IPS-18c (cell line): ENCODE data around the gene SCO1.
"Not testable (repeated sequence)": the region's sequence is repeated elsewhere in the genome, so short reads cannot be mapped to it uniquely, and the experiment has no call there.

ENCODE experiments used
- H3K4me3 ChIP-seq: 2 replicates; pipeline ENCODE4 v1.7.0; 2013; ENCODE audit warnings: low read depth, mild to moderate bottlenecking, low read length, moderate library complexity; ENCODE audit not compliant: insufficient read depth
- H3K9me3 ChIP-seq: one replicate; pipeline ENCODE4 v1.6.1; 2013; ENCODE audit warnings: mild to moderate bottlenecking, low read length, moderate library complexity; ENCODE audit not compliant: control insufficient read depth, insufficient read depth

Gene SCO1

GRCh38 chr17:10729334-10730193 is 32.2 kb upstream of the SCO1 start, which contains the start of gene TMEM220:
Gene TMEM220, minus strand, starts transcription at chr17:10730023. Its CDS starts 172 bp downstream, at chr17:10729851.
- Histone ChIP-seq H3K4me3 (peak within 1 kb of the TSS; percentile 74), H3K9me3 (no peaks in the 10 kb centered on the region)

DNA sequence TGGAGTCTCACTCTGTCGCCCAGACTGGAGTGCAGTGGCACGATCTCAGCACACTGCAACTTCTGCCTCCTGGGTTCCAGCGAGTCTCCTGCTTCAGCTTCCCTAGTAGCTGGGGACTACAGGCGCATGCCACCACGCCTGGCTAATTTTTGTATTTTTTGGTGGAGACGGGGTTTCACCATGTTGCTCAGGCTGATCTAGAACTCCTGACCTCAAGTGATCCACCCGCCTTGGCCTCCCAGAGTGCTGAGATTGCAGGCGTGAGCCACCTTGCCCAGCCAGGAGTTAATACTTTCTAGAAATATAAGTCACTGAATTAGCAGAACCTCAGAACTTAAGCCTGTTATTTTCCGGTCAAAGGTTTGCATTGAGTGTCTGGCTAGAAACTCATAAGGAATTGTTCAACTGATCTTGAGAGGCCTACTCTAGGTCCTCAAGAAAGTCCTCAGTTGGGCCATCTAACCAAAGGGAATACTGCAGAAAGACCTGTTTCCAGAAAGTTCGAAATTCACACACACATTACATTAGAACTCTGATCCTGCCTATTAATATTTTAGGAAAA is 31.1 kb upstream of the SCO1 start:
- no peaks in the 10 kb centered on the region for H3K9me3 ChIP-seq

DNA sequence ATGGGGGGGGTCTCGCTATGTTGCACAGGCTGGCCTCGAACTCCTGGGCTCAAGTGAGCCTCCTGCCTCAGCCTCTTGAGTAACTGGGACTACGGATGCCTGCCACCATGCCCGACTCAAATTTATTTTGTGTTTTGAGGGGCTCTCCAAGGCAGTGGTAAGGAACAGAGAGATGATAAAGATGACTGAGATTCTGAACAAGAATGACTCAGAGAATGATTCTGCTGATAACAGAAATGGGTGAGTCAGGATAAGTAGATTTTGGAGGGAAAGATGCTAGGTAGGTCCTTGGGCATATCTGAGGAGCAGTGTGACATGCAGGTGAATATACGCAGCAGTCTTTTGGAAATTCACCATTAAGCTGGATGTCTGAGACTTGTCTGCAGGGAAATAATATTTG is 29.9 kb upstream of the SCO1 start:
- no peaks in the 10 kb centered on the region for H3K9me3 ChIP-seq
- no peak overlapping the region for H3K4me3 ChIP-seq

More for the DNA sequence above, 31.1 kb upstream of the SCO1 start:
- no peak overlapping the region for H3K4me3 ChIP-seq

DNA sequence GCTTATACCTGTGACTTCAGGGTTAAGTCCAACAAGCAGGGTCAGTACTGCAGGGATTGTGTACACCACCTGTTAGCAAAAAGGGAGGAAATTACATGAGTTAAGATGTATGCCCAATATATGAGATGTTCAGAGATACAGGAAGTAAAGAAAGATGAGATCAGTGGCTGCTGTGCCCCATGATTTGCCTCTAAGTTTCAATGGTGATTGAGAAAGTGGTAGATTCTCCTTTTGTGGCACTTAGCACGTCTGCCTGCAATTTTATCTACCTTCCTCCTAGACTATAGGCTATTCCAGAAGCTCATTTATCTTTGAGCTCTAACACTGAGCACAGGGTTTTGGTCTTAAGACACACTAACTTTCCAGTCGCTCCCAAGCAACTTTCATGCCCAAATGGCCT is 28.9 kb upstream of the SCO1 start:
- H3K9me3 ChIP-seq: no peaks in the 10 kb centered on the region
- no peak overlapping the region for H3K4me3 ChIP-seq

- H3K9me3 ChIP-seq: no peaks in the 10 kb centered on the region
These were observed 27.9 kb upstream of the SCO1 start for GRCh38 chr17:10725262-10725661.

GRCh38 chr17:10724546-10725195 is 27.3 kb upstream of the SCO1 start:
- Histone ChIP-seq H3K9me3 (no peaks in the 10 kb centered on the region), H3K4me3 (no peak overlapping the region)

More at GRCh38 chr17:10725262-10725661, 27.9 kb upstream of the SCO1 start:
- H3K4me3 ChIP-seq: no peak overlapping the region

- Histone ChIP-seq H3K9me3 (no peaks in the 10 kb centered on the region), H3K4me3 (no peak overlapping the region)
These were observed 21.2 kb upstream of the SCO1 start for GRCh38 chr17:10718547-10718946.

GRCh38 chr17:10716218-10716617 is 18.9 kb upstream of the SCO1 start:
- no peak overlapping the region for H3K4me3 ChIP-seq
- no peaks in the 10 kb centered on the region for H3K9me3 ChIP-seq

GRCh38 chr17:10713318-10713717 is 16.0 kb upstream of the SCO1 start:
- no peak overlapping the region for H3K4me3 ChIP-seq
- H3K9me3 ChIP-seq: no peaks in the 10 kb centered on the region

DNA sequence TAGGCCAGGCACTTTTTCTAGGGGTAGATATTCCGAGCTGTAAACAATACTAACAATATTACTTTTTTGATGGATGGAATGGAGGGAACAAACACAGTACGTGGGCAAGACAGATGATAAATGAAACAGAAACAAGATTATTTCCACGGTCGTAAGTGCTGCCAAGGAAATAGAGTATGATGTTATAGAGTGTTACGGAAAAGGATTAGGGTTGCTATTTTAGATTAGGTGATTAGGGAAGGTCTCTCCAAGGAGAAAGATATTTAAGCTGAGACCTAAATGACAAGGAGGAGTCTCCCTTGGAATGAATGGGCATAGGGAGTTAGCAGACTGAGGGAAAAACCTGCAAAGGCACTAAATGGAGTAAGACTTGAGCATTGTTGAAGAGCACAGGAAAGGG is 8.4 kb upstream of the SCO1 start:
- no peaks in the 10 kb centered on the region for H3K9me3 ChIP-seq
- no peak overlapping the region for H3K4me3 ChIP-seq

- Histone ChIP-seq H3K4me3 (no peak overlapping the region), H3K9me3 (no peaks in the 10 kb centered on the region)
These were observed 5.2 kb upstream of the SCO1 start for GRCh38 chr17:10702574-10702973.

- H3K9me3 ChIP-seq: no peaks in the 10 kb centered on the region
- no peak overlapping the region for H3K4me3 ChIP-seq
These were observed 2.5 kb upstream of the SCO1 start for GRCh38 chr17:10699856-10700255.

DNA sequence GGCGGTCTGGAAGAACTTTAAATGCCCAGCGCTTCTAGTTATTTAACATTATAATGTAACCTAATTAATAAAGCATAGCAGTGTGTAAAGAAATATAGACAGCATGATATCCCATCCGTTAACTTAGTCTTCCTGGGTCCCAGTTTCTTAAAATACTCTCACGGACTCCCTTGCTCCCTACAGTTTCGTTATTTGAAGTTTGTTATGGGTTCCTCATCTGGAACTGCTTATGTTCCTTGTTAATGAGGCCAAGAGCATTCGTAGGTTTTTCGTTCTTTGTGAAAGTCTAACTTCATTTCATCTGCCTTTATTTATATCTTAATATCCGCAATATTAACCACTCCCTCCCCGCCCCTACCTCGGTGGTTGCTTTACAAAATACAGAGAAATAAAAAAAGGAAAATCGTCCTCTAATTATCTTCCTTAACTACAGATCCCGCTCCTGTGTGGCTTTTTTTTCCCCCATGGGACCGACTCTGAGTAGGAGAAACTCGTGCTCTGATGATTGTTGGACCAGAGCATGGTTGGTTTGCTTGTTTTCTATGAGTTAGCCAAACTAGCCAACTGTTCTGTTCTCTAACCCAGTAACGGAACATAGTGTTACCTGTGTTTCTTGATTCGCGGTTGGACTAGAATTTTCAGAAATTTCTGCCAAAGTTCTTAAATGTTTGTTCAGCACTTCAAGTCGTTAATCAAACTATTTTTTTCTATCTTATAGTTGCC is 924 bp upstream of the SCO1 start:
- H3K4me3 ChIP-seq: peak overlapping the region; percentile 80
- no peaks in the 10 kb centered on the region for H3K9me3 ChIP-seq

- not testable (repeated sequence) for H3K9me3 ChIP-seq
- H3K4me3 ChIP-seq: peak overlapping the region; percentile 80; the same call in 1 of the 2 replicates
These were observed 1.4 kb downstream of the SCO1 start for GRCh38 chr17:10695875-10696407.

DNA sequence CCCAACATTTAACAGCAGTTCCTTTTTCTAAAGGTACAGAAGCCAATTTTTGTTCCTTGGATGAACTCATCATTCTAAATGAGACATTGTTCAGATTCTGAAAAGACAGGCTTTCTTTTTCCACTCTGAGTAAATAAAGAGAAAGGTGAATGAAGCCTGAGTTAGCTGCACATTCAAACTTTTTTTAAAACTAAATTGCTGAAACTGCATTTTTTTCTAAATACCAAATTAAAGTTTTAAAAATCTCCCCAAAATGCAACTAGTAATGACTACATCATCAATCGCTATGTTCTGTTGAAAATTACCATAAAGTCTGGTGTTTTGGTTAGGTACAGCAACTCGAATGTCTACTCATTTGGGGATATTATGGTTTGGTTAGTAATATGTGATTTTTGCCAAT is 9.8 kb downstream of the SCO1 start:
- no peaks in the 10 kb centered on the region for H3K9me3 ChIP-seq
- H3K4me3 ChIP-seq: no peak overlapping the region

DNA sequence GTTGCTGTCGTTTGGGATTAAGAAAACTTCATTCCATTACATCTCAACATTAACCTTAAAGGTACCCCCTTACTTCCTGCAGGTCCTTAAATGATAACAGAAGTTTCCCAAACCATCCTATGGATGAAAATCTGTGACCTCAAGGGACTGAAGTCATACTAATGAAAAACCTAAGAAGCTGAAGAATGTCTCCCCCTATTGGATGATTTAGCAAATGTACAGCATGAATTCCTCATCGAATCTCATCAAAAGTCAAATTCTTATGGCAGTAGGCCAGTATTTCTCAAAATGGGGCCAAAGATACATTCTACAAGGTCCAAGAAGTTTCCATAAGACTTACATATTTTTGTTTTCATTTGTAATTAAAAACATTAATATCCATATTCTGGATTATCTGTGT is 13.5 kb downstream of the SCO1 start:
- Histone ChIP-seq H3K4me3 (no peak overlapping the region), H3K9me3 (no peaks in the 10 kb centered on the region)

DNA sequence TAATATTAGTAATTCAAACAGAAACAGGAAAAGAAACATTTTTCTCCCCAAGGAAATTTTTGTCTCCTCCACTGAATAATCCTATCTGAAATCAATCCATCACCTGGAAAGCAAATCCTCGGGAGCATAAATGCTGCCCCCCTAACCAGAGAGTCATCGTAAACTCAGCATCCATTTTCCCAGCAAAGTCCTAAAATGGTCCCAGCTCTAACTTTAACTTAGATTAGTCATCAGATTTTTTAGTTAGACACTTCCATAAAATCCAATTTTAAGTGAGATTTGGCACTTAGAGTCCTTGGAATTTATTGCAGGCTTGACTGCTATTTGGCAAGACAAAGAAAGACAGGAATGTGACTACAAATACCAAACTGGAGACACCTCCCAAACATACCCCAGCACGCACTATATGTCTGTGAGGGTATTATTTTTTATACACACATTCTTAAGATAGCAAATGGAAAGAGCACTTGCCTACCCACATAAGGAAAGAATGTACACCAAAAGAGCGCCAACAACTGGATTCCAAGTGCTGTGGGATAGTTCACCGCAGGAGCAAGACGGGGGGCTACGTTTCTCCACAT is 15.4 kb downstream of the SCO1 start:
- H3K9me3 ChIP-seq: no peaks in the 10 kb centered on the region
- H3K4me3 ChIP-seq: no peak overlapping the region
